Psoas muscle (tissue), 8 donors: Measurements from ENCODE around the gene ELOVL6. TPM values are rescaled to one million over a fixed set of nuclear protein-coding genes. Genes with fewer than 3 reads are reported as not detected.

Source experiments
- ATAC-seq, 4 donors: fragments of 200-7000 bp; cut with Tn5 transposase; one replicate each; pipeline ENCODE4 v1.9.1; 2020; ENCODE audit warnings: moderate library complexity in 3 of 4, mild to moderate bottlenecking in 2 of 4
- DNase-seq, 2 donors: peaks; one replicate each; pipeline ENCODE4 v3.0.0-alpha.2; 2020
- H3K27ac ChIP-seq: fragments of 200-600 bp; one replicate; pipeline ENCODE4 v1.8.0; 2022
- H3K27me3 ChIP-seq, 3 donors: fragments of 200-600 bp in 1 of 3; one replicate each; pipeline versions ENCODE4 v1.6.1 to v1.8.0; 2013 to 2022; ENCODE audit warnings: low read length in 2 of 3, mild to moderate bottlenecking in 2 of 3, moderate library complexity in 1 of 3; ENCODE audit not compliant: insufficient read depth in 3 of 3
- H3K36me3 ChIP-seq, 2 donors: fragments of 200-600 bp in 1 of 2; one replicate each; pipeline versions ENCODE4 v1.6.1 to v1.8.0; 2013 to 2022; ENCODE audit warnings: low read depth in 1 of 2, mild to moderate bottlenecking in 1 of 2, moderate library complexity in 1 of 2; ENCODE audit not compliant: insufficient read depth in 1 of 2
- H3K4me1 ChIP-seq: fragments of 200-600 bp; one replicate; pipeline ENCODE4 v1.8.0; 2022
- H3K4me3 ChIP-seq: fragments of 200-600 bp; one replicate; pipeline ENCODE4 v1.8.0; 2022; ENCODE audit warnings: mild to moderate bottlenecking
- H3K9me3 ChIP-seq: fragments of 200-600 bp; one replicate; pipeline ENCODE4 v1.8.0; 2022
- WGBS, 3 donors: extraction: QIAGEN DNeasy Blood & Tissue Kit; methylation state at CpG; one replicate each; pipeline versions ENCODE4 v1.1.6 to v1.1.7; 2013; 5-methylcytosine and 5-hydroxymethylcytosine counted together
- intact Hi-C, 2 donors: fragments of 100-400 bp; cut with DNase I; formaldehyde crosslinking; loops; one replicate each; pipeline versions ENCODE4 v1.11.0 to v1.14.2; 2022
- polyA plus RNA-seq, 3 donors: library from polyadenylated mRNA; stranded (reverse); fragments of 200-250 nt; gene quantifications; one replicate each; pipeline ENCODE4 v1.2.3, GENCODE V29; 2013
- total RNA-seq, 4 donors: library from RNA; stranded (reverse); fragmentation: NEBNext Ultra II Directional in 2 of 4; extraction: Animal tissue kit (Norgen Biotek cat#: 25700) in 2 of 4; gene quantifications; one replicate each; pipeline versions ENCODE4 v1.2.1 to v1.2.4, GENCODE V29; 2021 to 2023
- TF ChIP-seq, protein P1 (sequence below): fragments of 200-600 bp; IDR thresholded peaks from one replicate; pipeline ENCODE4 v1.8.0; 2022; ENCODE audit warnings: antibody characterized with exemption
- donor health status: healthy with polysubstance abuse.
- donor health status: DM: no; HTN: no; CAD: no; lungs with moderate emphysema.
- donor health status: Bipolar disorder and iron deficiency.
- donor health status: healthy.
- donor health status: DM: yes; HTN: yes; CAD: no.
- donor health status: DM: no; HTN: no; CAD: no.
- donor health status: DM: no; HTN: no; CAD: no.
- donor health status: DM: yes; HTN: yes; CAD: no.

The ELOVL6 gene
- total and polyA plus RNA-seq, 7 donors: 0.35 to 4.5 (median 0.99) TPM

DNA sequence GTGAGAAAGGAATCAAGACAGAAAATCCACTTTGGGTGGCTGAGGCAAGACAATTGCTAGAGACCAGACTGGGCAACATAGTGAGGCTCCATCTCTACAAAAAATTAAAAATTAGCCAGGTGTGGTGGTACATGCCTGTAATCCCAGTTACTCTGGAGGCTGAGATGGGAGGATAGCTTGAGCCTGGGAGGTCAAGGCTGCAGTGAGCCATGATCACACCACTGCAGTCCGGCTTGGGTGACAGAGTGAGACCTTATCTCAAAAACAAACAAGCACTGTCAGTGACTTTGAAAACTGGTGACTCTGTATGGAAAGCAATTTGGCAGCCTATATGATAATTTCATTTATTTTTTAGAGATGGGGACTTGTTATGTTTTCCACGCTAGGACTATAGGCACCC lies 2.3 kb upstream of the ELOVL6 start:
- ATAC-seq: no peak
- 95 to 100% (median 98%) methylated on average over 2 of the region's 2 CpGs for WGBS, 3 donors
- DNase-seq: no peak
- H3K9me3 ChIP-seq: no peaks in the 10 kb centered on the region
- H3K27me3 ChIP-seq: no peaks in the 10 kb centered on the region
- no peak overlapping the region for H3K27ac ChIP-seq
- TF ChIP-seq, protein P1, sequence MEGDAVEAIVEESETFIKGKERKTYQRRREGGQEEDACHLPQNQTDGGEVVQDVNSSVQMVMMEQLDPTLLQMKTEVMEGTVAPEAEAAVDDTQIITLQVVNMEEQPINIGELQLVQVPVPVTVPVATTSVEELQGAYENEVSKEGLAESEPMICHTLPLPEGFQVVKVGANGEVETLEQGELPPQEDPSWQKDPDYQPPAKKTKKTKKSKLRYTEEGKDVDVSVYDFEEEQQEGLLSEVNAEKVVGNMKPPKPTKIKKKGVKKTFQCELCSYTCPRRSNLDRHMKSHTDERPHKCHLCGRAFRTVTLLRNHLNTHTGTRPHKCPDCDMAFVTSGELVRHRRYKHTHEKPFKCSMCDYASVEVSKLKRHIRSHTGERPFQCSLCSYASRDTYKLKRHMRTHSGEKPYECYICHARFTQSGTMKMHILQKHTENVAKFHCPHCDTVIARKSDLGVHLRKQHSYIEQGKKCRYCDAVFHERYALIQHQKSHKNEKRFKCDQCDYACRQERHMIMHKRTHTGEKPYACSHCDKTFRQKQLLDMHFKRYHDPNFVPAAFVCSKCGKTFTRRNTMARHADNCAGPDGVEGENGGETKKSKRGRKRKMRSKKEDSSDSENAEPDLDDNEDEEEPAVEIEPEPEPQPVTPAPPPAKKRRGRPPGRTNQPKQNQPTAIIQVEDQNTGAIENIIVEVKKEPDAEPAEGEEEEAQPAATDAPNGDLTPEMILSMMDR: no peak
- H3K36me3 ChIP-seq: no peaks in the 10 kb centered on the region
- intact Hi-C loops: no loop called here
- no peaks in the 10 kb centered on the region for H3K4me1 ChIP-seq
- H3K4me3 ChIP-seq: no peak overlapping the region

DNA sequence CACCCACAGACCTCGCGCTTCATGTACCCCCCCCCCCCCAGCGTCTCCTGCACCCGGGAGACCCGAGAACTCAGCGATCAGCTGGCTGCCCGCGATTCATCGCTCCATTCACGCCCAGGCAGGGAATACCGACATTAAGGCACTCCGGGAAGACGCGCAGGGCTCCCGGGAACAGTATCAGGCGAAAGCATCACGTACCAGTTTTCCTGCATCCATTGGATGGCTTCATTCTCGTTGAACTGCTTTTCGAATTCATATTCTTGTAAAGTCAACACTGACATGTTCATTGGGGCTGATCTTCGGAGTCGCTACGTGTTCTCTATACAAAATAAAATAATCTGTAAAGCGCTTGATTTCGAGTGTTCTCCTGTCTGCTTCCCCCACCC lies 373 bp downstream of the ELOVL6 start:
- Histone ChIP-seq H3K36me3 (no peaks in the 10 kb centered on the region), H3K4me3 (peak overlapping the region; percentile 95), H3K27me3 (no peaks in the 10 kb centered on the region), H3K27ac (no peak overlapping the region), H3K4me1 (no peaks in the 10 kb centered on the region), H3K9me3 (no peaks in the 10 kb centered on the region)
- intact Hi-C loops: no loop called here
- ATAC-seq (no peak), DNase-seq (no peak)
- TF ChIP-seq, protein P1: no peak
- WGBS, 3 donors: 0 to 1% (median 0%) methylated on average over 24 of the region's 24 CpGs

DNA sequence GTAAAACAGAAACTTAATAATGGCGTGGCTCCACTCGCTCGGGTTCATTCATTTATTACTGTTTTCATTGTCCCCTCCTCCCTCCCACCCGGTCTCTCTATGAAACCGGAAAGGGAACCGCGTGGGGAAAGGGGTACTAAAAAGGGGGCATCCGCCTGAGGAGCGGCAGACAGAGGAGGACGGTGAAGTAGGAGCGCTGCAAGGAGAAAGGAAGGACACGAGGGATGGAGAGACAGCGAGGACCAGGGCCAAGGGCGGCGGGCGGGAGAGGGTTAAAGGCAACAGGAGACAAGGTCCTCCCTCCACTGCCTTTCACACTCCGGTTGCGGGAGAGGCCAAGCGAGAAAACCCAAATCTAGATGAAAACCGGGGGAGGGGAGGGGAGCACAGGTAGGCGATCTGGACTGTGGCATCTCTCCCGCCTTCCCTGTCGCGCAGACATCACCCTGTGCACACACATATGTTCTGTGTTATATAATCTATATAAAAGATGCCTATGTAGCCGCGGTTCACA lies 829 bp downstream of the ELOVL6 start:
- TF ChIP-seq, protein P1: no peak
- intact Hi-C loops: no loop called here
- ATAC-seq (peak in 3 of 4 donors; percentile 19 to 29 (median 28)), DNase-seq (peak; percentile 24 to 56)
- Histone ChIP-seq H3K4me3 (peak overlapping the region; percentile 95), H3K36me3 (no peaks in the 10 kb centered on the region), H3K27ac (peak overlapping the region; percentile 74), H3K27me3 (no peaks in the 10 kb centered on the region), H3K4me1 (no peaks in the 10 kb centered on the region), H3K9me3 (no peaks in the 10 kb centered on the region)
- WGBS, 3 donors: 0% methylated on average over 24 to 26 of the region's 26 CpGs

DNA sequence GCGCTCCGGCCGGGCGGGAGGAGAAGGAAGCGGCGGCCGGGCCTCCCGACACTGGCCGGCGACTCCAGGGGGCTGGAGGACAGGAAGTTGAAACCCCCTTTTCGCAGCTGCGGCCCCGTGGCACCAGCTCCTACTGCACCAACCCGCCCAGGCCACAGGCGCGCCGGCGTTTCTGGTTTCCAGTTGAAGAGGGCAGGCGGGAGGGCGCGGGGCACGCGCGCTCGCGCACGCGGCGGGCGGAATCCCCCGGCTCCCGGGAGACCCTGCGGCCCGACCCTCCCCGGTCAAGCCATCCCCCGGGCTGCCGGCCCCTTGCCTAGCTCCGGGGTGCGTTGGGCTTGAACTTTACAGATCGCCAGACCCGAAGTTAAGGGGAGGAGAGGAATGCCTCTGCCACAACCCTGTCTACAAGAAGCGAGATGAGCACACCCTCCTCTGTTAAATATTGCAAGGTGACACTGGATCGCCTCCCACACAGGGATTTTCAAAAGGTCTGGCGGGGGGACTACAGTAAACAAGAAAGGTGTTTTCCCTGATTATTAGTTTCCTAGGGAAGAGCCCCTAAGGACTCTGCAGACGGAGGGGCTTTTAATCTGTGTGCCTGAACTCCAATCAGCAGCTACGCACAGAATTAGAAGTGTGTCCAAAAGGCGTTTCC lies 1.4 kb downstream of the ELOVL6 start:
- Histone ChIP-seq H3K4me1 (no peaks in the 10 kb centered on the region), H3K4me3 (peak overlapping the region; percentile 95), H3K9me3 (no peaks in the 10 kb centered on the region), H3K27ac (peak overlapping the region; percentile 74), H3K36me3 (no peaks in the 10 kb centered on the region), H3K27me3 (no peaks in the 10 kb centered on the region)
- ATAC-seq (peak; percentile 67 to 74 (median 72)), DNase-seq (peak; percentile 62 to 77)
- intact Hi-C loops: no loop called here
- TF ChIP-seq, protein P1: no peak
- 0 to 1% (median 0%) methylated on average over 40 to 47 of the region's 47 CpGs for WGBS, 3 donors
